ENCODE measurements around the gene CARD11. TPM values are rescaled to one million over a fixed set of nuclear protein-coding genes. Genes with fewer than 3 reads are reported as not detected.

Gene CARD11
- 100 to 1,000 TPM; 163 TPM for total RNA-seq

- peak within 1 kb of the TSS; percentile 94 for H3K27ac Mint-ChIP-seq
- peaks cover 49% of the 10 kb centered on the region for H3K4me1 Mint-ChIP-seq
- CTCF ChIA-PET = interaction anchor here (0.6 to 2.3 kb wide), 8 partner anchors 16 to 143 kb away, joined by 3 to 11 read pairs (median 3); no protein-coding TSS in a partner anchor
These were observed at the start of gene CARD11 for GRCh38 chr7:3043544-3044371. Gene CARD11, minus strand, starts transcription at chr7:3043867. Its CDS starts 85,361 bp downstream, at chr7:2958506.

GRCh38 chr7:3092468-3092867 is 48.8 kb upstream of the CARD11 start:
- peak overlapping the region; percentile 96 for H3K27ac Mint-ChIP-seq
- H3K4me1 Mint-ChIP-seq = peaks cover 72% of the 10 kb centered on the region
- peaks cover 23% of the 10 kb centered on the region for H3K36me3 Mint-ChIP-seq (ENCODE audit: low read depth)
- peak overlapping the region; percentile 36 for H3K4me3 Mint-ChIP-seq
- peaks cover 2% of the 10 kb centered on the region for H3K9me3 Mint-ChIP-seq
- ChIA-PET POLR2A (interaction anchor here (0.8 to 6.4 kb wide), 11 partner anchors 15 to 222 kb away, joined by 3 to 78 read pairs (median 6); partner anchors contain the start of gene CARD11), CTCF (interaction anchor here (0.6 to 7.1 kb wide), 21 partner anchors 10 to 382 kb away, joined by 3 to 126 read pairs (median 4); partner anchors contain the start of gene CARD11)
- DNase-seq = peak; percentile 89
- no peaks in the 10 kb centered on the region for H3K27me3 Mint-ChIP-seq

More at GRCh38 chr7:3043544-3044371, at the start of gene CARD11:
- POLR2A ChIA-PET = interaction anchor here (0.6 to 2.9 kb wide), 13 partner anchors 15 to 89 kb away, joined by 3 to 21 read pairs (median 4); no protein-coding TSS in a partner anchor
- DNase-seq = peak; percentile 70
- H3K4me3 Mint-ChIP-seq = peak within 1 kb of the TSS; percentile 98
- H3K27me3 Mint-ChIP-seq = no peaks in the 10 kb centered on the region
- H3K9me3 Mint-ChIP-seq = no peaks in the 10 kb centered on the region
- peaks cover 35% of the 10 kb centered on the region for H3K36me3 Mint-ChIP-seq (ENCODE audit: low read depth)

DNA sequence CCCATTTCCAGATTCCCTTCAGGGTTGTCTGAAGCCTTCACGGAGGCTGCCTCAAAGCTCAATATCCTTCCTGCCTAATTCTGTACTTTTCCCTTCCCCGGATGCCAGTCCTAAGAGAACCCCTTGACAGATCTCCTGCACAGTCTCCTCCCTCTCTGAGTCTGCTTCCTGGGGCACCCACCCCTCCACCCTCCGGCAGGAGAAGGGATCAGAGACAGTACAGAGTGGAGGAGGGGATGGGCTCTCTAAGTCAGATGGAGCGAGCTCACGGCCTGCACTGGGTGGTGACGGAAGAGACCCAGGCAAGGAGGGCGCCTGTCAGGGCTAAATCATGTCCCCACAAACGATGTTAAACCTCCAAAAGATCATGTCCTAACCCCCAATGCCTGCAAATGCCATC is 48.0 kb upstream of the CARD11 start:
- ChIA-PET POLR2A (interaction anchor here (0.9 to 6.4 kb wide), 9 partner anchors 10 to 197 kb away, joined by 3 to 78 read pairs (median 11); no protein-coding TSS in a partner anchor), CTCF (interaction anchor here (0.9 to 7.1 kb wide), 10 partner anchors 9 to 226 kb away, joined by 3 to 126 read pairs (median 12); no protein-coding TSS in a partner anchor)
- Mint-ChIP-seq H3K36me3 (ENCODE audit: low read depth) (peaks cover 14% of the 10 kb centered on the region), H3K4me3 (no peak overlapping the region), H3K27me3 (no peaks in the 10 kb centered on the region), H3K9me3 (no peaks in the 10 kb centered on the region), H3K4me1 (peaks cover 68% of the 10 kb centered on the region), H3K27ac (peak overlapping the region; percentile 96)
- no peak for DNase-seq

DNA sequence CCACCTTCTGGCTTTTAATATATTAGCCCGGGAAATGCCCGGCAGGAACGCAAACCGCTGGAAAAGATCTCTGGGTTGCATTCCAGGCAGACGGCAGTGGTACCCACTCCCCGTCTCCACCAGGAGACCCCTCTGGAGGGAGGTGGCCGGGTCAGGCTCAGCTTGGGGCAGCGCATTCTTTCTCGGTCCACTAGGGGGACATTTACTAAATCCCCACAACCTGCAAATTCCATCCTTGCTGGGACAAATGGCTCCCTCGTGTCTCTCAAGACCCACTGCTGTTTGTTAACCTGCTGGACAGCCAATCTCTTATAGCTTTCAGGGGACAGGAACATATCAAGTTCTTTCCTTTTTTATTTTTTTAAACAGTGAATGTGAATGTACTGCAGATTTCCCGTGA is 45.8 kb upstream of the CARD11 start:
- Mint-ChIP-seq H3K4me3 (no peak overlapping the region), H3K9me3 (no peaks in the 10 kb centered on the region), H3K27ac (peak overlapping the region; percentile 63), H3K4me1 (peaks cover 51% of the 10 kb centered on the region), H3K36me3 (ENCODE audit: low read depth) (peaks cover 4% of the 10 kb centered on the region), H3K27me3 (no peaks in the 10 kb centered on the region)
- POLR2A ChIA-PET = interaction anchor here (1.2 to 6.4 kb wide), 4 partner anchors 17 to 41 kb away, joined by 3 to 65 read pairs (median 20); no protein-coding TSS in a partner anchor
- CTCF ChIA-PET = interaction anchor here (0.8 to 7.1 kb wide), 12 partner anchors 11 to 73 kb away, joined by 3 to 126 read pairs (median 5); no protein-coding TSS in a partner anchor
- DNase-seq = no peak

DNA sequence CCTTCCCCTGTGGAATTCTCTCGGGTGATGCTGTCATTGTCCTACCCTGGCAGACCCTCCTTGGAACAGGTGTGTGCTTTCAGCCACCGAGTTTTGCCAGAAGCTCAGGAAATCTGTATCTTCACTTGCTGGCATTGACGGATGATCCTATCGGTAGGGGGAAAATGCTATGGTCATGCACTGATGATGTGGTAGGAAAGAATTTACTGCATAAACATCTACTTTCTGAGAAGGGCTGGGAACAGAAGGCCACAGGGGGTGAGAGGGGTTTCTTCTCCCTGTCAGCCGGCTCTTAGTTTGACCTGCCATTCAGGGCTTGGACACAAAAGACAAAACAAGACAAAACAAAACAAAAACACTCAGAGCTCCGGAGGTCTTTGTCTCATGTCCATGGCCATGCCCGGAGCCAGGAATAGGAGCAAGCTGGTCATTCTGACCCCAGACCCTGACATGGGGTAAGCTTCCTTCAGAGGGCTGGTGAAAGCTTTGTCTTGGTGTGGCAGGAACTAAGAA is 43.6 kb upstream of the CARD11 start:
- H3K27ac Mint-ChIP-seq = no peak overlapping the region
- H3K4me1 Mint-ChIP-seq = peaks cover 30% of the 10 kb centered on the region
- ChIA-PET POLR2A (interaction anchor here (1.0 kb wide), 1 partner anchor 41 kb away, joined by 3 read pairs; no protein-coding TSS in a partner anchor), CTCF (interaction anchor here (0.6 to 2.0 kb wide), 7 partner anchors 15 to 69 kb away, joined by 3 to 7 read pairs (median 4); no protein-coding TSS in a partner anchor)
- peaks cover 6% of the 10 kb centered on the region for H3K36me3 Mint-ChIP-seq (ENCODE audit: low read depth)
- no peaks in the 10 kb centered on the region for H3K9me3 Mint-ChIP-seq
- H3K27me3 Mint-ChIP-seq = no peaks in the 10 kb centered on the region
- no peak overlapping the region for H3K4me3 Mint-ChIP-seq
- DNase-seq = no peak

GRCh38 chr7:3083350-3083749 is 39.7 kb upstream of the CARD11 start:
- Mint-ChIP-seq H3K4me3 (no peak overlapping the region), H3K27ac (no peak overlapping the region), H3K36me3 (ENCODE audit: low read depth) (peaks cover 12% of the 10 kb centered on the region), H3K9me3 (no peaks in the 10 kb centered on the region), H3K27me3 (no peaks in the 10 kb centered on the region), H3K4me1 (no peaks in the 10 kb centered on the region)
- ChIA-PET POLR2A (interaction anchor here (0.6 to 1.5 kb wide), 3 partner anchors 11 to 17 kb away, joined by 3 to 4 read pairs (median 3); no protein-coding TSS in a partner anchor), CTCF (interaction anchor here (0.9 to 2.1 kb wide), 3 partner anchors 11 to 18 kb away, joined by 3 to 4 read pairs (median 4); no protein-coding TSS in a partner anchor)
- no peak for DNase-seq

- Mint-ChIP-seq H3K27ac (no peak overlapping the region), H3K9me3 (no peaks in the 10 kb centered on the region), H3K4me1 (no peaks in the 10 kb centered on the region), H3K4me3 (no peak overlapping the region), H3K36me3 (ENCODE audit: low read depth) (peaks cover 14% of the 10 kb centered on the region), H3K27me3 (no peaks in the 10 kb centered on the region)
- no peak for DNase-seq
- ChIA-PET CTCF (interaction anchor here (0.9 to 2.1 kb wide), 4 partner anchors 10 to 18 kb away, joined by 3 to 4 read pairs (median 4); no protein-coding TSS in a partner anchor), POLR2A (interaction anchor here (1.0 to 1.5 kb wide), 2 partner anchors 12 to 17 kb away, joined by 3 to 4 read pairs; no protein-coding TSS in a partner anchor)
These were observed 39.2 kb upstream of the CARD11 start for GRCh38 chr7:3082831-3083230.

GRCh38 chr7:3082386-3082785 is 38.7 kb upstream of the CARD11 start:
- Mint-ChIP-seq H3K27ac (no peak overlapping the region), H3K4me3 (no peak overlapping the region), H3K9me3 (no peaks in the 10 kb centered on the region), H3K4me1 (no peaks in the 10 kb centered on the region), H3K36me3 (ENCODE audit: low read depth) (peaks cover 14% of the 10 kb centered on the region), H3K27me3 (no peaks in the 10 kb centered on the region)
- DNase-seq = no peak
- ChIA-PET POLR2A (interaction anchor here (1.0 kb wide), 1 partner anchor 16 kb away, joined by 3 read pairs; no protein-coding TSS in a partner anchor), CTCF (interaction anchor here (1.1 kb wide), 1 partner anchor 10 kb away, joined by 4 read pairs; no protein-coding TSS in a partner anchor)

DNA sequence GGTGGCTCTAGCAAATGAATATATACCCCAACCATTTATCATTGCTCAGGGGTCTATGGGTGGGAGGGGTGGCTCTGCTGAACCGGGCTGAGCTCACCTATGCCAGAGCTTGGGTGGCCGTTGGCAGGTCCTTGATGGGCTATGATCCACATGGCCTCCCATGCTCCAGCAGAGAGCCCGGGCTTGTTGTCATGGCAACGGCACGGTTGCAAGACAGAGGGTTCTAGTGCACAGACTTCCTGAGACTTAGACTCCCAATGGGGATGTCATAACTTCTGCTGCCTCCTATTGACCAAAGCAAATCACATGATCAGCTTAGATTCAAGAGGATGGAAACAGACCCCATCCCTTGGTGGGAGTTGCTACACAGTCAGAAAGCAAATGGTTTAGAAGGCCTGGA is 36.4 kb upstream of the CARD11 start:
- Mint-ChIP-seq H3K4me3 (no peak overlapping the region), H3K4me1 (no peaks in the 10 kb centered on the region), H3K36me3 (ENCODE audit: low read depth) (peaks cover 27% of the 10 kb centered on the region), H3K27me3 (no peaks in the 10 kb centered on the region), H3K9me3 (peaks cover 8% of the 10 kb centered on the region), H3K27ac (no peak overlapping the region)
- DNase-seq = no peak
- POLR2A ChIA-PET = no interaction called here
- CTCF ChIA-PET = no interaction called here

GRCh38 chr7:3078514-3078913 is 34.8 kb upstream of the CARD11 start:
- ChIA-PET POLR2A (no interaction called here), CTCF (no interaction called here)
- no peak for DNase-seq
- Mint-ChIP-seq H3K27ac (no peak overlapping the region), H3K9me3 (peaks cover 9% of the 10 kb centered on the region), H3K36me3 (ENCODE audit: low read depth) (peaks cover 29% of the 10 kb centered on the region), H3K27me3 (peaks cover 3% of the 10 kb centered on the region), H3K4me1 (peaks cover 3% of the 10 kb centered on the region), H3K4me3 (no peak overlapping the region)

- POLR2A ChIA-PET = no interaction called here
- H3K27me3 Mint-ChIP-seq = peaks cover 6% of the 10 kb centered on the region
- peaks cover 27% of the 10 kb centered on the region for H3K36me3 Mint-ChIP-seq (ENCODE audit: low read depth)
- no peak overlapping the region for H3K4me3 Mint-ChIP-seq
- no peak for DNase-seq
- H3K9me3 Mint-ChIP-seq = peaks cover 9% of the 10 kb centered on the region
- peaks cover 5% of the 10 kb centered on the region for H3K4me1 Mint-ChIP-seq
- H3K27ac Mint-ChIP-seq = no peak overlapping the region
- CTCF ChIA-PET = interaction anchor here (1.1 to 1.4 kb wide), 2 partner anchors 10 to 11 kb away, joined by 3 to 6 read pairs; no protein-coding TSS in a partner anchor
These were observed 33.0 kb upstream of the CARD11 start for GRCh38 chr7:3076700-3077099.

DNA sequence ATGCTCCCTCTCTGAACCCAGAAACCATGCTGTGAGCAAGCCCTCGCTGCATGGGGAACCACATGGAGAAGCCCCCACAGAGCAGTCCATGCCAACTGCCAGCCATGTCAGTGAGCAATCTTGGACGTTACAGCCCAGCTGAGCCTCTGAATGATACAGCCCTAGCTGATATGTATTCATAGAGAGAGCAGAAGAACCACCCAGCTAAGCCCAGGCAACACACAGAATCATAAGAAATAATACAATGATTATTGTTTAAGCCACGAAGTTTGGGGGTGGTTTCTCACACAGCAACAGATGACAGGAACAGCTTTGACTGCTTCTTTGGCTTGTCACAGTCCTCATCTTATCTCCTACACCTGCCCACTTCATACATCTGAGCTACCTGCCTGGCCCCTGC is 32.5 kb upstream of the CARD11 start:
- Mint-ChIP-seq H3K27me3 (peaks cover 6% of the 10 kb centered on the region), H3K4me1 (peaks cover 7% of the 10 kb centered on the region), H3K27ac (no peak overlapping the region), H3K36me3 (ENCODE audit: low read depth) (peaks cover 32% of the 10 kb centered on the region), H3K4me3 (no peak overlapping the region), H3K9me3 (peaks cover 14% of the 10 kb centered on the region)
- POLR2A ChIA-PET = no interaction called here
- CTCF ChIA-PET = interaction anchor here (0.9 to 1.4 kb wide), 3 partner anchors 10 to 14 kb away, joined by 3 to 6 read pairs (median 3); no protein-coding TSS in a partner anchor
- no peak for DNase-seq

Data from activated CD4-positive, alpha-beta memory T cell treated with anti-CD3 and anti-CD28 coated beads, Interleukin-2, amount 10 ng/mL, durations not matched to agents 7 days and 5 days (primary cell).